Kidney epithelial cell (primary cell): ENCODE results near the gene NTHL1. TPM values are rescaled to one million over a fixed set of nuclear protein-coding genes. Genes with fewer than 3 reads are reported as not detected.
A peak's percentile ranks its signal among the peaks of the same experiment; 100 is the strongest.

Source experiments
- DNase-seq: peaks from one replicate; pipeline ENCODE4 v3.0.0-alpha.2; 2010; ENCODE audit warnings: low read depth
- H3K27me3 ChIP-seq: 2 replicates; pipeline ENCODE4 v1.6.0; 2011; ENCODE audit warnings: low read length; ENCODE audit not compliant: control insufficient read depth, insufficient read depth
- H3K36me3 ChIP-seq: 2 replicates; pipeline ENCODE4 v1.5.1; 2011; ENCODE audit warnings: low read length; ENCODE audit not compliant: control insufficient read depth, insufficient read depth
- H3K4me3 ChIP-seq: 2 replicates; pipeline ENCODE4 v1.5.1; 2011; ENCODE audit warnings: low read depth, mild to moderate bottlenecking, control low read depth, low read length
- total RNA-seq: library from RNA; depleted of rRNA; stranded (reverse); fragments of >200 nt; gene quantifications from 2 replicates; pipeline ENCODE4 v1.2.3, GENCODE V29; 2015
- TF ChIP-seq, protein P1 (sequence below): IDR thresholded peaks from 2 replicates; pipeline ENCODE4 v1.5.1; 2011; ENCODE audit warnings: mild to moderate bottlenecking, moderate library complexity, low read length, control low read depth, inconsistent platforms; ENCODE audit not compliant: insufficient read depth, poor library complexity, severe bottlenecking

The NTHL1 gene
- total RNA-seq, 1 donor from 2014 or later = 44.1 TPM

DNA sequence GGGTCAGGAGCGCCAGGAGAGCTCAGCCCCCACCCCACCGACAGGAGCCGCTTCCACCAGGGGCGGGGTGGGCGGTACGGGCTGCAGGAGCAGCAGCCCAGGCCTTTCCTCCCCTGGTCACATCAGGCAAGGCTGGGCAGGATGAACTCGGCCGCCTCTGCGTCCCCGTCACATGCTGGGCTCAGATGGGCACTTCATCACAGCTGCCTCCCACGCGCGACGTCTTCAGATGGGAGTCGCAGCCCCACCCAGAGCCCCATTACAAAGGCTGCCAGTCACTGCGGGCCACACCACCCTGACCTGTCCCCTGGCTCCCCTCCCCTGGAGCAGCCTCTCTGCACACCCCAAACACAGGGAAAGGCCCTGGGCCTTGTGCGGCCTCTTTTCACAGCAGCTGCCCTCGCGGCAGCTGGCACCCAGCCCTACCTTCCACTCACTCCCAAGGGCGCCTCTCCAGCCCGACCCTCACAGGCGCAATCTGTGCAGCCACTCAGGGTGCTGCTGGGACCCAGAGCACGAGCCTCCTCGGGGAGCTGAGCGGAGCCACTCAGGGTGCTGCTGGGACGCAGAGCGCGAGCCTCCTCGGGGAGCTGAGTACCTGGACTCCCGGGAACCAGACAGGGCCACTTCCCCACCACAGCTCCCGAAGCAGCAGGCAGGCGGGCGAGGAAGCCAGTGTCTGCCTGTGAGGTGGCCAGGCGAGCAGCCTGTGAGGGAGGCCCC, 42.7 kb downstream of the NTHL1 start:
- no peak overlapping the region for H3K4me3 ChIP-seq
- H3K27me3 ChIP-seq = no peaks in the 10 kb centered on the region
- TF ChIP-seq, protein P1, sequence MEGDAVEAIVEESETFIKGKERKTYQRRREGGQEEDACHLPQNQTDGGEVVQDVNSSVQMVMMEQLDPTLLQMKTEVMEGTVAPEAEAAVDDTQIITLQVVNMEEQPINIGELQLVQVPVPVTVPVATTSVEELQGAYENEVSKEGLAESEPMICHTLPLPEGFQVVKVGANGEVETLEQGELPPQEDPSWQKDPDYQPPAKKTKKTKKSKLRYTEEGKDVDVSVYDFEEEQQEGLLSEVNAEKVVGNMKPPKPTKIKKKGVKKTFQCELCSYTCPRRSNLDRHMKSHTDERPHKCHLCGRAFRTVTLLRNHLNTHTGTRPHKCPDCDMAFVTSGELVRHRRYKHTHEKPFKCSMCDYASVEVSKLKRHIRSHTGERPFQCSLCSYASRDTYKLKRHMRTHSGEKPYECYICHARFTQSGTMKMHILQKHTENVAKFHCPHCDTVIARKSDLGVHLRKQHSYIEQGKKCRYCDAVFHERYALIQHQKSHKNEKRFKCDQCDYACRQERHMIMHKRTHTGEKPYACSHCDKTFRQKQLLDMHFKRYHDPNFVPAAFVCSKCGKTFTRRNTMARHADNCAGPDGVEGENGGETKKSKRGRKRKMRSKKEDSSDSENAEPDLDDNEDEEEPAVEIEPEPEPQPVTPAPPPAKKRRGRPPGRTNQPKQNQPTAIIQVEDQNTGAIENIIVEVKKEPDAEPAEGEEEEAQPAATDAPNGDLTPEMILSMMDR = no peak
- peaks cover 3% of the 10 kb centered on the region for H3K36me3 ChIP-seq
- no peak for DNase-seq

- TF ChIP-seq, protein P1 = peak; percentile 99
- Histone ChIP-seq H3K36me3 (peaks cover 3% of the 10 kb centered on the region), H3K27me3 (no peaks in the 10 kb centered on the region), H3K4me3 (no peak overlapping the region)
- peak; percentile 57 for DNase-seq
Measured at GRCh38 chr16:2003827-2004641, 43.6 kb downstream of the NTHL1 start.

GRCh38 chr16:2003231-2003826, 44.3 kb downstream of the NTHL1 start:
- DNase-seq = no peak
- Histone ChIP-seq H3K27me3 (no peaks in the 10 kb centered on the region), H3K36me3 (peaks cover 3% of the 10 kb centered on the region), H3K4me3 (no peak overlapping the region)
- TF ChIP-seq, protein P1 = no peak

DNA sequence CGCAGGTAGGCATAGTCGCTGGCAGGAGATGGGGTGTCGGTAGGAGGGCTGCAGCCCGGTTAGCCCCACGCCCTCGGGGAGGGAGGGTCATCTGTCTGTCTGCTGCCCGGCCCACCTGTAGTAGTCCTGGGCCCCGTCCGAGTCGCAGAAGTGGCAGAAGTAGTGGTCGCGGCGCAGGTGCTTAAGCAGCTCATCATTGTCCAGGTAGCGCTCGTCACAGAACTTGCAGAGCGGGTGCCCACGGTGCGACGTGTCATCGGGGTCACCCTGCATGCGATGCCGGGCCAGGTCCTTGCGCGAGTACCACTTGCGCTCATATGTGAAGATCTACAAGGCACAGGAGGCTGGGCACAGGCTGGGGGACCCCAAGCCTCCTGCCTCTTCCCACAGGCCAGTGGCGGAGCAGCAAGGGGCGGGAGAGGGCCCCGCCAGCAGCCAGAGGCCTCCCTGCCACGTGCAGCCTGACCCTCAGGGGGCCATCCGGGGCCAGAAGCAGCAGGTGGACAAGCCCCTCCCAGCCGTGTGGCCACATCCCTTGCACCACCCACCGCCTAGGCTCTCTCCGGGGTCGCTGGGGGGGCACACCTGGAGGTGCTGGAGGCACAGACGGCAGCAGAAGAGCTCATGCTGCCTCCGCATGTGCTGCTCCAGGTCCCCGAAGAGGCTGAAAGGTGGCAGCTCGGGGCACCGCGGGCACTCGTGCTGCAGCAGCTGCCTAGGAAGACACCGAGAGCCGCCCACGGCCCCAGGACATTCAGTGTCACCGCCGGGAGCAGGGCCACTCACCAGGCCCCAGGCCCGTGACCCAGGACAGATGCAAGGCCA, 45.0 kb downstream of the NTHL1 start:
- DNase-seq = no peak
- TF ChIP-seq, protein P1 = no peak
- Histone ChIP-seq H3K27me3 (no peaks in the 10 kb centered on the region), H3K36me3 (peaks cover 3% of the 10 kb centered on the region), H3K4me3 (no peak overlapping the region)

- Histone ChIP-seq H3K36me3 (peaks cover 3% of the 10 kb centered on the region), H3K27me3 (no peaks in the 10 kb centered on the region), H3K4me3 (no peak overlapping the region)
- TF ChIP-seq, protein P1 = no peak
- no peak for DNase-seq
Measured at GRCh38 chr16:2001456-2002355, 45.9 kb downstream of the NTHL1 start.
